BJ (cell line): ENCODE measurements around the gene TBKBP1. TPM values are rescaled to one million over a fixed set of nuclear protein-coding genes. Genes with fewer than 3 reads are reported as not detected.

Source experiments
- CTCF ChIA-PET: fragments of 350-600 bp; formaldehyde crosslinking; extraction: SDS; loops from one replicate; lab custom pipeline; 2021; ENCODE audit warnings: antibody characterized with exemption, inconsistent platforms; lab: Yijun Ruan, JAX
- POLR2A ChIA-PET: fragments of 300-600 bp; sonication (Branson Sonifier 250); formaldehyde crosslinking; extraction: SDS; loops from one replicate; lab custom pipeline; 2021; ENCODE audit warnings: antibody characterized with exemption; lab: Charles Lee
- DNase-seq: peaks from one replicate; pipeline ENCODE4 v3.0.0-alpha.2; 2011; ENCODE audit warnings: low read depth
- H3K27me3 ChIP-seq: 2 replicates; pipeline ENCODE4 v1.6.0; 2011; ENCODE audit warnings: low read length; ENCODE audit not compliant: control insufficient read depth, insufficient read depth
- H3K36me3 ChIP-seq: 2 replicates; pipeline ENCODE4 v1.5.1; 2011; ENCODE audit warnings: low read length; ENCODE audit not compliant: control insufficient read depth, insufficient read depth
- H3K4me3 ChIP-seq: 2 replicates; pipeline ENCODE4 v1.5.1; 2011; ENCODE audit warnings: low read depth, mild to moderate bottlenecking, control low read depth, low read length
- polyA plus RNA-seq: library from polyadenylated mRNA; depleted of rRNA; stranded (reverse); fragments of >200 nt; gene quantifications from 2 replicates; pipeline ENCODE4 v1.2.3, GENCODE V29; 2011
- TF ChIP-seq, protein P1 (sequence below): IDR thresholded peaks from 2 replicates; pipeline ENCODE4 v1.5.1; 2011; ENCODE audit warnings: low read depth, mild to moderate bottlenecking, control low read depth, inconsistent platforms, low read length, moderate library complexity; ENCODE audit not compliant: insufficient read depth

TBKBP1 gene
- polyA plus RNA-seq, 1 experiment: 7.3 TPM

DNA sequence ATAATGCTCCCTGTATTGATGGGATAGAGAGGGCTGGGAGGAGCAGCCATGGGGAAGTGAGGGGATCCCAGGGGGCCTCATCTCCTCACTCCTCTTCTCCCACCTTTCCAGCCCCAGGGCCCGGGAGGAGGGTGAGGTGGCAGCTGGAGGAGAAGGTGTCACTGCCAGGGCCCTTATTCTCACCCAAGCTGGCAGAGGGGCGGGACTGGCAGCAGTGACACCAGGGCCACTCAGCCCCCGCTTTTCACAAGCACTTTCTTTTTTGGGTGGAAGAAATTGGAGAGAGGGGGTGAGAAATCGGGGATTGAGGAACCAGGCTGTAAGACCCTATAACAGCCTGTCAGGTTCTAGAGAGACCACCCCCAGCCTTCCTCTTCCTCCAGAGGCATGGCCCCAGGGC lies 36.7 kb downstream of the TBKBP1 start:
- Histone ChIP-seq H3K27me3 (peaks cover 48% of the 10 kb centered on the region), H3K4me3 (no peak overlapping the region), H3K36me3 (no peaks in the 10 kb centered on the region)
- POLR2A ChIA-PET: no interaction called here
- TF ChIP-seq, protein P1, sequence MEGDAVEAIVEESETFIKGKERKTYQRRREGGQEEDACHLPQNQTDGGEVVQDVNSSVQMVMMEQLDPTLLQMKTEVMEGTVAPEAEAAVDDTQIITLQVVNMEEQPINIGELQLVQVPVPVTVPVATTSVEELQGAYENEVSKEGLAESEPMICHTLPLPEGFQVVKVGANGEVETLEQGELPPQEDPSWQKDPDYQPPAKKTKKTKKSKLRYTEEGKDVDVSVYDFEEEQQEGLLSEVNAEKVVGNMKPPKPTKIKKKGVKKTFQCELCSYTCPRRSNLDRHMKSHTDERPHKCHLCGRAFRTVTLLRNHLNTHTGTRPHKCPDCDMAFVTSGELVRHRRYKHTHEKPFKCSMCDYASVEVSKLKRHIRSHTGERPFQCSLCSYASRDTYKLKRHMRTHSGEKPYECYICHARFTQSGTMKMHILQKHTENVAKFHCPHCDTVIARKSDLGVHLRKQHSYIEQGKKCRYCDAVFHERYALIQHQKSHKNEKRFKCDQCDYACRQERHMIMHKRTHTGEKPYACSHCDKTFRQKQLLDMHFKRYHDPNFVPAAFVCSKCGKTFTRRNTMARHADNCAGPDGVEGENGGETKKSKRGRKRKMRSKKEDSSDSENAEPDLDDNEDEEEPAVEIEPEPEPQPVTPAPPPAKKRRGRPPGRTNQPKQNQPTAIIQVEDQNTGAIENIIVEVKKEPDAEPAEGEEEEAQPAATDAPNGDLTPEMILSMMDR: no peak
- no peak for DNase-seq
- CTCF ChIA-PET: interaction anchor here (0.7 to 1.6 kb wide), 6 partner anchors 9 to 66 kb away, joined by 3 to 6 read pairs (median 4); no protein-coding TSS in a partner anchor

DNA sequence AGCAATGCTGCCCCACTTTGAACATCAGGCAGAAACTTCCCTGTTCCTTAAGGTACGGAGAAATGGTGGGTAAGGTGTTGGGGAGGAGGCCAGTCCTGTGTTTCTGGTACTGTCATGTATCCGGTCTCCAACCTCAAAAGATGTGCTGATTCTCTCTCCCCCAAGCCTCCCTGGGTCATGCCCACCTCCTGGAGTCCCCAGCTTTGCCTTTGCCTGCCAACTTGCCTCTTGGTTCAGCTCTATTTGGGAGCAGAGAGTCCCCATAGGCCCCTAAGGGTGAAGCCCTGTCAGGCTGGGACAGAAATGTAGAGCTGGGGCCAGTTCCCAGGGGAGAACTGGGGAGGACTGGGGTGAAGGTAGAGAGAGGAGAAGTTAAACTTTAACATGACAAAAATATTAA lies 37.4 kb downstream of the TBKBP1 start:
- no peak for DNase-seq
- no peaks in the 10 kb centered on the region for H3K36me3 ChIP-seq
- ChIA-PET POLR2A (no interaction called here), CTCF (interaction anchor here (1.0 to 1.5 kb wide), 4 partner anchors 9 to 67 kb away, joined by 3 to 5 read pairs (median 4); no protein-coding TSS in a partner anchor)
- peaks cover 51% of the 10 kb centered on the region for H3K27me3 ChIP-seq
- H3K4me3 ChIP-seq: no peak overlapping the region
- TF ChIP-seq, protein P1: no peak

DNA sequence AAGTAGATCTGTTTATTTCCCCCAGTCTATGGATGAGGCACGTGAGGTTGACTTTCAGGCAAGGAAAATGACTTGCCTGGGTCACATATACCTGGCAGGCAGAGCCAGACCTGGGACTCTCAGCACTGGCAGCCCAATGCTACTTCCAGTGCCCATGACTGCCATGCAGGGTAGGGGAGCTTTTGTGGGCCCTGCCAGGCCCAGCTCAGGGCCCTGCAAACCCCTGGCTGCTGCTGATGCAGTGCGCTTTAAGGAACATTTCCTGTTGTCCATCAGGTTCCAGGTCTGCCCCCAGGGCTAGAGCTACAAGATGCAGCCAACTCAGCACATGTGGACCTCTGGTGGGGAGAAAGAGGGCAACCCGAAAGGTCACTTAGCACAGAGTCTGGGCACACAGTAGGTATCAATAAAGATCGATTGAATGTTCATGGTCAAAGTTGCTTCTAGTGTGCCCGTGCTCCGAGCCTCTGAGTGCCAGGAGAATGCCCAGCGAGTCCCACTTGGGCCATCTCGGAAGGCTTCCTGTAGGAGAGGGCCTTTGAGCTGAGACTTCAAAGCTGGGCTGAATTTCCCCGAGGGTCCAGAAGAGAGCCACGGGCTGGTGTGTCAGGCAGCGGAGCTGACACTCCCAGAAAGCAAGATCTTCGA lies 38.6 kb downstream of the TBKBP1 start:
- no peak for DNase-seq
- ChIA-PET POLR2A (no interaction called here), CTCF (interaction anchor here (1.2 to 2.0 kb wide), 2 partner anchors 14 kb away, joined by 3 to 4 read pairs; no protein-coding TSS in a partner anchor)
- Histone ChIP-seq H3K4me3 (no peak overlapping the region), H3K27me3 (peaks cover 54% of the 10 kb centered on the region), H3K36me3 (no peaks in the 10 kb centered on the region)
- TF ChIP-seq, protein P1: no peak

DNA sequence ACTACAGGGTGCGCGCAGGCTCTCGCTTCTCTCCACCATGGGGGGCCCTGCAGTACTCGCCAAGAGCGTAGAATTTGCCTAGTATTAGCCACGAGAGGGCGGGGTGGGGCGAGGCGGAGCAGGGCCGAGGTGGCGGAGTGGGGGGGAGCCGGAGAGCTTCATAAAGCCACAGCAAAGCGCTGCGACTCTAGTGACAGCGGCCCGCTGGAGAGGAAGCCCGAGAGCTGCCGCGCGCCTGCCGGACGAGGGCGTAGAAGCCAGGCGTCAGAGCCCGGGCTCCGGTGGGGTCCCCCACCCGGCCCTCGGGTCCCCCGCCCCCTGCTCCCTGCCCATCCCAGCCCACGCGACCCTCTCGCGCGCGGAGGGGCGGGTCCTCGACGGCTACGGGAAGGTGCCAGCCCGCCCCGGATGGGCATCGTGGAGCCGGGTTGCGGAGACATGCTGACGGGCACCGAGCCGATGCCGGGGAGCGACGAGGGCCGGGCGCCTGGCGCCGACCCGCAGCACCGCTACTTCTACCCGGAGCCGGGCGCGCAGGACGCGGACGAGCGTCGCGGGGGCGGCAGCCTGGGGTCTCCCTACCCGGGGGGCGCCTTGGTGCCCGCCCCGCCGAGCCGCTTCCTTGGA lies 39.2 kb downstream of the TBKBP1 start, which contains the start of gene TBX21:
TBX21 (plus strand) TSS at position 190 of the 627 bp plus-strand sequence; CDS start at position 409, 219 bp downstream.
- no peak for DNase-seq
- Histone ChIP-seq H3K36me3 (no peaks in the 10 kb centered on the region), H3K27me3 (peaks cover 52% of the 10 kb centered on the region), H3K4me3 (no peak within 1 kb of the TSS)
- TF ChIP-seq, protein P1: peak; percentile 29; the same call in 1 of the 2 replicates
- ChIA-PET POLR2A (no interaction called here), CTCF (interaction anchor here (1.2 to 2.0 kb wide), 2 partner anchors 14 to 15 kb away, joined by 3 to 4 read pairs; no protein-coding TSS in a partner anchor)
